K562 (cell line): Measurements from ENCODE around the gene FHDC1. TPM values are rescaled to one million over a fixed set of nuclear protein-coding genes. Genes with fewer than 3 reads are reported as not detected.
A peak's percentile ranks its signal among the peaks of the same experiment; 100 is the strongest.

Source experiments
- ATAC-seq: fragments of 200-7000 bp; cut with Tn5 transposase; 3 replicates; pipeline ENCODE4 v1.9.1; 2020; ENCODE audit warnings: moderate library complexity
- BruUV-seq: library from RNA; stranded (reverse); fragments of 400-500 nt; replicated peaks from 2 replicates; lab custom pipeline; 2021; lab: Mats Ljungman, UMichigan
- CTCF ChIA-PET: fragments of 300-600 bp; formaldehyde crosslinking; extraction: SDS; loops from one replicate; lab custom pipeline; 2021; ENCODE audit warnings: low intra/inter-chr PET ratio; lab: Yijun Ruan, JAX
- POLR2A ChIA-PET: fragments of 300-600, 350-650 bp; sonication (Branson Sonifier 250); formaldehyde crosslinking; extraction: SDS; loops from one replicate; lab custom pipeline; 2021; ENCODE audit warnings: antibody characterized with exemption, inconsistent platforms; lab: Yijun Ruan, JAX
- DNase-seq, 4 experiments: peaks; one replicate each; pipeline versions ENCODE4 v3.0.0 to v3.0.0-alpha.2; 2011 to 2018; ENCODE audit warnings: low spot score in 3 of 4, mixed read lengths in 3 of 4; ENCODE audit errors: extremely low read depth in 1 of 4
- FAIRE-seq: peaks from 2 replicates; lab custom pipeline; 2011; peaks lifted over from hg19 to GRCh38; lab: Jason Lieb, UNC
- H2AFZ ChIP-seq: 2 replicates; pipeline ENCODE4 v1.6.0; 2011; ENCODE audit warnings: low read depth, low read length, control low read depth, inconsistent platforms
- H3K27ac ChIP-seq: fragments of 200-600 bp; 3 replicates; pipeline ENCODE4 v1.8.0; 2011; ENCODE audit warnings: low read depth, mild to moderate bottlenecking, control low read depth, inconsistent platforms, low read length, moderate library complexity, mixed read lengths; ENCODE audit errors: extremely low read depth
- H3K27me3 ChIP-seq, 2 experiments: fragments of 300-600 bp in 1 of 2; 2 replicates in 1 of 2; 3 replicates in 1 of 2; pipeline versions ENCODE4 v1.6.0 to v1.8.0; 2011; ENCODE audit warnings: inconsistent platforms in 2 of 2, low read length in 2 of 2, mild to moderate bottlenecking in 1 of 2, mixed read lengths in 1 of 2, moderate library complexity in 1 of 2; ENCODE audit not compliant: control insufficient read depth in 2 of 2, insufficient read depth in 2 of 2
- H3K36me3 ChIP-seq: fragments of 300-600 bp; 3 replicates; pipeline ENCODE4 v1.8.0; 2011; ENCODE audit warnings: mild to moderate bottlenecking, low read length, inconsistent platforms; ENCODE audit not compliant: control insufficient read depth, insufficient read depth
- H3K4me1 ChIP-seq, 2 experiments: fragments of 200-600 bp in 1 of 2; replicated peaks in 1 of 2; 2 replicates in 1 of 2; 3 replicates in 1 of 2; pipeline versions ENCODE4 v1.5.1 to v1.8.0; 2011; ENCODE audit warnings: inconsistent platforms in 2 of 2, low read length in 2 of 2, mild to moderate bottlenecking in 1 of 2, mixed read lengths in 1 of 2, moderate library complexity in 1 of 2; ENCODE audit not compliant: control insufficient read depth in 2 of 2, insufficient read depth in 2 of 2
- H3K4me2 ChIP-seq: 2 replicates; pipeline ENCODE4 v1.6.1; 2011; ENCODE audit warnings: low read length, control low read depth, inconsistent platforms, mixed read lengths; ENCODE audit not compliant: insufficient read depth
- H3K4me3 ChIP-seq: fragments of 200-600 bp; sonication (generic), shearing (Covaris generic); 2 replicates; pipeline ENCODE4 v1.5.1; 2016; ENCODE audit warnings: control low read depth, inconsistent platforms
- H3K79me2 ChIP-seq: fragments of 200-600 bp; 3 replicates; pipeline ENCODE4 v1.8.0; 2011; ENCODE audit warnings: low read length, inconsistent platforms; ENCODE audit not compliant: control insufficient read depth, insufficient read depth
- H3K9ac ChIP-seq, 2 experiments: 2 replicates each; pipeline versions ENCODE4 v1.6.0 to v1.6.1; 2011; ENCODE audit warnings: low read depth in 2 of 2, low read length in 2 of 2, control low read depth in 1 of 2, inconsistent platforms in 1 of 2, mild to moderate bottlenecking in 1 of 2, mixed read lengths in 1 of 2; ENCODE audit not compliant: insufficient read depth in 1 of 2
- H3K9me1 ChIP-seq: one replicate; pipeline ENCODE4 v1.6.0; 2011; ENCODE audit warnings: inconsistent platforms, mild to moderate bottlenecking, low read length, moderate library complexity; ENCODE audit not compliant: control insufficient read depth, insufficient read depth
- H3K9me3 ChIP-seq: replicated peaks from 2 replicates; pipeline ENCODE4 v1.5.1; 2011; ENCODE audit warnings: low read depth, low read length, inconsistent platforms; ENCODE audit not compliant: control insufficient read depth, insufficient read depth
- H4K20me1 ChIP-seq: replicated peaks from 2 replicates; pipeline ENCODE4 v1.6.1; 2011; ENCODE audit warnings: low read length, inconsistent platforms, mixed read lengths; ENCODE audit not compliant: control insufficient read depth, insufficient read depth
- EGR1 ChIP-seq: fragments of 450-650 bp; conservative IDR thresholded peaks from 2 replicates; pipeline ENCODE4 v1.6.1; 2017; ENCODE audit warnings: mild to moderate bottlenecking
- EZH2 ChIP-seq: IDR thresholded peaks from 2 replicates; pipeline ENCODE4 v1.6.1; 2012; ENCODE audit warnings: low read depth, mild to moderate bottlenecking, inconsistent platforms, low read length, borderline replicate concordance
- PTBP1 ChIP-seq: fragments of 200-400 bp; formaldehyde crosslinking; IDR thresholded peaks from 2 replicates; pipeline ENCODE4 v1.6.1; 2017; ENCODE audit warnings: low read depth, low read length
- U2AF2 ChIP-seq: fragments of 200-400 bp; formaldehyde crosslinking; optimal IDR thresholded peaks from 2 replicates; pipeline ENCODE3; 2017; ENCODE audit warnings: low read depth, mild to moderate bottlenecking, low read length
- ZBTB8A ChIP-seq: fragments of 450-650 bp; IDR thresholded peaks from 2 replicates; pipeline ENCODE4 v1.6.1; 2018; ENCODE audit warnings: mild to moderate bottlenecking, moderate library complexity; ENCODE audit not compliant: partially characterized antibody
- ZNF232 ChIP-seq: sonication (generic); formaldehyde crosslinking; IDR thresholded peaks from 2 replicates; pipeline ENCODE4 v1.8.0; 2022; ENCODE audit warnings: mild to moderate bottlenecking, missing genetic modification reagents
- ZNF561 ChIP-seq: fragments of 450-650 bp; formaldehyde crosslinking; conservative IDR thresholded peaks from 2 replicates; pipeline ENCODE4 v1.4.0; 2020; ENCODE audit warnings: mild to moderate bottlenecking, moderate library complexity
- ZNF79 ChIP-seq: fragments of 250-450 bp; sonication (Bioruptor Pico); IDR thresholded peaks from 2 replicates; pipeline ENCODE4 v1.4.0; 2020; ENCODE audit warnings: low read depth, mild to moderate bottlenecking, moderate library complexity
- WGBS: fragments of 100-300 bp; shearing (Covaris generic); methylation state at CpG from one replicate; pipeline ENCODE4 v1.1.6; 2016; ENCODE audit warnings: low coverage, mixed read lengths; ENCODE audit not compliant: insufficient coverage; ENCODE audit errors: missing lambda C conversion rate; 5-methylcytosine and 5-hydroxymethylcytosine counted together
- in situ Hi-C: fragments of 300-500 bp; cut with MboI; formaldehyde crosslinking; loops from 4 replicates; pipeline ENCODE4 v1.15.0; 2018; ENCODE audit warnings: inconsistent platforms, mixed read lengths
- intact Hi-C: fragments of 100-400 bp; cut with micrococcal nuclease; formaldehyde crosslinking; loops from 2 replicates; pipeline ENCODE4 v1.14.2; 2022
- polyA plus RNA-seq, 8 experiments: library from polyadenylated mRNA; depleted of rRNA in 4 of 8; stranded (reverse) in 5 of 8; unstranded in 3 of 8; fragments of >200 nt; fragmentation: Nextera tagmentation in 2 of 8; fragmentation: Illumina TruSeq in 1 of 8; extraction: Ambion mirVana in 2 of 8; extraction: Trizol in 1 of 8; gene quantifications; 2 replicates each; pipeline versions ENCODE4 v1.2.1 to v1.2.3, GENCODE V29; 2011 to 2014; ENCODE audit warnings: inconsistent platforms in 1 of 8, missing spikeins in 1 of 8
- total RNA-seq, 7 experiments: library from RNA; depleted of rRNA in 6 of 7; stranded (reverse); fragments of >200 nt in 6 of 7; fragmentation: Illumina TruSeq in 2 of 7; extraction: Trizol in 2 of 7; gene quantifications; 2 replicates each; pipeline versions ENCODE4 v1.2.1 to v1.2.3, GENCODE V29; 2011 to 2021; ENCODE audit warnings: low replicate concordance in 1 of 7
- TF ChIP-seq, protein P1 (sequence below): fragments of 450-650 bp; formaldehyde crosslinking; IDR thresholded peaks from 2 replicates; pipeline ENCODE4 v1.4.0; 2020; ENCODE audit warnings: mild to moderate bottlenecking, moderate library complexity
- TF ChIP-seq, protein P2 (sequence below): conservative IDR thresholded peaks from 2 replicates; pipeline ENCODE4 v1.6.1; 2011; ENCODE audit warnings: low read depth, mild to moderate bottlenecking, low read length; ENCODE audit not compliant: control insufficient read depth

The FHDC1 gene
- total and polyA plus RNA-seq, 9 of the 15 experiments (the other 6 are each of a cell fraction or from before 2014, with no cell fraction given) = 0.01 to 0.43 (median 0.07) TPM

DNA sequence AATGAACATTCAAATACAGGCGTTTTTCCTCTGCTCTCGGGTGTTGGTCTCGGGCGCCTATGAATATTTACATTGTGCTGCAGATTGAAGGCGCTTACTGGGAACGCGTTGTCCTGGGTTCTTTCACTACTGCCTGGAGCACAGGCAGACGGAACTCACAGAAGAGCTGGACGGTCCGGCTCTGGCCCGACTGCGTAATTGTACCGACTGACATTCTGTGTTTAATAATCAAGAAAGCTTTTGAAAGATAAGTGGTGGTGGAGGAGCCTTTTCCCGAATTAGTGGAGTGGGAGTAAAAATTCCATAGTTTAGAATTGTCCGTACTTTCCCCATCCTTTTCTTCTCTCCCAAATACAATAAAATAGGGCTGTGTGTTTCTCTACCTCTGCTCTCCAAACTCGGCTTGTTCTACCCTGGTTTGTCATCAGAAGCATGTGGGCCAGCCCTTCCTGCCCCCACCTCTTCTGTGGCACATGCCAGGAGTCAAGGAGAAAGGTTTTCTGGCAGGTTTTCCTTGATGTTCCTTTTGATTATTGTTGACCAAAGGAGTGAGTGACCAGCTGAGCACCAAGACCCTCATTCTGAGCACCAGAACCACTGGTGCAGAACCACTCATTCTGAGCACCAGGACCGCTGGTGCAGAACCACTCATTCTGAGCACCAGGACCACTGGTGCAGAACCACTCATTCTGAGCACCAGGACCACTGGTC is 2.3 kb downstream of the FHDC1 start:
- intact Hi-C loops = no loop called here
- no peak overlapping the region for H3K4me2 ChIP-seq
- no peak overlapping the region for H3K9ac ChIP-seq
- no peaks in the 10 kb centered on the region for H3K9me1 ChIP-seq
- no TSS peak for BruUV-seq
- POLR2A ChIA-PET = interaction anchor here (0.6 to 0.8 kb wide), 4 partner anchors 9 to 347 kb away, joined by 3 read pairs; no protein-coding TSS in a partner anchor
- no peak overlapping the region for H2AFZ ChIP-seq
- H3K27ac ChIP-seq = no peak overlapping the region
- ATAC-seq = no peak
- peaks cover 11% of the 10 kb centered on the region; the same call in 1 of the 2 replicates for H4K20me1 ChIP-seq
- no peak for DNase-seq
- no peak for FAIRE-seq
- peaks cover under 1 to 26% of the 10 kb centered on the region in 2 experiments; a peak in 4 of 5 replicates for H3K4me1 ChIP-seq
- in situ Hi-C loops = no loop called here
- CTCF ChIA-PET = no interaction called here
- peaks cover 17 to 57% of the 10 kb centered on the region in 2 experiments for H3K27me3 ChIP-seq
- H3K9me3 ChIP-seq = no peaks in the 10 kb centered on the region
- TF ChIP-seq EZH2 (0 out of 2 replicates have a peak, but pooled peaks have one; percentile 42), EGR1 (no peak)
- TF ChIP-seq, all 486 proteins: peak for 1
- no peaks in the 10 kb centered on the region for H3K36me3 ChIP-seq
- H3K79me2 ChIP-seq = no peaks in the 10 kb centered on the region
- no peak overlapping the region for H3K4me3 ChIP-seq
- 34% methylated on average over 17 of the region's 17 CpGs for WGBS

DNA sequence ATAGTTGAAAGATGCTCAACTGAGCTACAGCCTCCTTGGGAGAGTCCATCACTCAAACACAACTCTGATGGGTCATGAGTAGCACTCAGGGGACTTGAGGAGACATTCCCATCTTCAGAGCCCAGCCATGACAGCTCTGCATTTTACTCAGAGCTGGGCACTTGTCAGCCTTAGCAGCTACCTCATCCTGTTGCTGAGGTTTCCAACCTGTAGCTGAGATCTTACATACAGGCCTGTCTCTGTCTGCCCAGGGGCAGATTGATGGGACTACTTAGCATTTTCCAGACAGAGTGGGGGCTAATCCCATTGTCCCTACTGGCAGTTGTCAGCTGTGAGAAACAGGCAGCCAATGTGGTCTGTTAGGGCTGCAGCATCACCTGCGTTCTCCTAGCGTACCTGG is 3.5 kb downstream of the FHDC1 start:
- DNase-seq (no peak), ATAC-seq (no peak), FAIRE-seq (no peak)
- H3K4me2 ChIP-seq = no peak overlapping the region
- WGBS = 76% methylated on average over 2 of the region's 2 CpGs
- ChIA-PET CTCF (no interaction called here), POLR2A (no interaction called here)
- H2AFZ ChIP-seq = no peak overlapping the region
- H3K9me1 ChIP-seq = no peaks in the 10 kb centered on the region
- peaks cover 3 to 26% of the 10 kb centered on the region in 2 experiments; a peak in 4 of 5 replicates for H3K4me1 ChIP-seq
- no peak overlapping the region for H3K4me3 ChIP-seq
- intact Hi-C loops = no loop called here
- H4K20me1 ChIP-seq = peaks cover 11% of the 10 kb centered on the region; the same call in 1 of the 2 replicates
- H3K27ac ChIP-seq = no peak overlapping the region
- no peaks in the 10 kb centered on the region for H3K79me2 ChIP-seq
- in situ Hi-C loops = no loop called here
- no peaks in the 10 kb centered on the region for H3K9me3 ChIP-seq
- H3K36me3 ChIP-seq = no peaks in the 10 kb centered on the region
- no TSS peak for BruUV-seq
- no peak overlapping the region for H3K9ac ChIP-seq
- H3K27me3 ChIP-seq = peaks cover 17 to 54% of the 10 kb centered on the region in 2 experiments
- TF ChIP-seq ZNF232 (CRISPR knock-in tag) (no peak), ZNF561 (CRISPR knock-in tag) (no peak), U2AF2 (no peak), ZBTB8A (no peak), PTBP1 (no peak), ZNF79 (no peak)
- TF ChIP-seq, protein P1, sequence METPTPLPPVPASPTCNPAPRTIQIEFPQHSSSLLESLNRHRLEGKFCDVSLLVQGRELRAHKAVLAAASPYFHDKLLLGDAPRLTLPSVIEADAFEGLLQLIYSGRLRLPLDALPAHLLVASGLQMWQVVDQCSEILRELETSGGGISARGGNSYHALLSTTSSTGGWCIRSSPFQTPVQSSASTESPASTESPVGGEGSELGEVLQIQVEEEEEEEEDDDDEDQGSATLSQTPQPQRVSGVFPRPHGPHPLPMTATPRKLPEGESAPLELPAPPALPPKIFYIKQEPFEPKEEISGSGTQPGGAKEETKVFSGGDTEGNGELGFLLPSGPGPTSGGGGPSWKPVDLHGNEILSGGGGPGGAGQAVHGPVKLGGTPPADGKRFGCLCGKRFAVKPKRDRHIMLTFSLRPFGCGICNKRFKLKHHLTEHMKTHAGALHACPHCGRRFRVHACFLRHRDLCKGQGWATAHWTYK (CRISPR knock-in tag) = no peak
- TF ChIP-seq, protein P2, sequence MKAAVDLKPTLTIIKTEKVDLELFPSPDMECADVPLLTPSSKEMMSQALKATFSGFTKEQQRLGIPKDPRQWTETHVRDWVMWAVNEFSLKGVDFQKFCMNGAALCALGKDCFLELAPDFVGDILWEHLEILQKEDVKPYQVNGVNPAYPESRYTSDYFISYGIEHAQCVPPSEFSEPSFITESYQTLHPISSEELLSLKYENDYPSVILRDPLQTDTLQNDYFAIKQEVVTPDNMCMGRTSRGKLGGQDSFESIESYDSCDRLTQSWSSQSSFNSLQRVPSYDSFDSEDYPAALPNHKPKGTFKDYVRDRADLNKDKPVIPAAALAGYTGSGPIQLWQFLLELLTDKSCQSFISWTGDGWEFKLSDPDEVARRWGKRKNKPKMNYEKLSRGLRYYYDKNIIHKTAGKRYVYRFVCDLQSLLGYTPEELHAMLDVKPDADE = no peak
